IPS-20b (cell line): ENCODE data around the gene FAM149B1.

Experiments used
- H3K27ac ChIP-seq: one replicate; pipeline ENCODE4 v1.5.1; 2013; ENCODE audit warnings: low read length
- H3K27me3 ChIP-seq: 2 replicates; pipeline ENCODE4 v1.6.1; 2013; ENCODE audit warnings: mild to moderate bottlenecking, low read length, inconsistent platforms; ENCODE audit not compliant: insufficient read depth
- H3K36me3 ChIP-seq: 2 replicates; pipeline ENCODE4 v1.6.1; 2013; ENCODE audit warnings: low read depth, mild to moderate bottlenecking, inconsistent platforms, low read length, moderate library complexity; ENCODE audit not compliant: insufficient read depth
- H3K4me1 ChIP-seq: 2 replicates; pipeline ENCODE4 v1.6.1; 2013; ENCODE audit warnings: mild to moderate bottlenecking, control low read depth, inconsistent platforms, low read length, moderate library complexity; ENCODE audit not compliant: insufficient read depth
- H3K4me3 ChIP-seq: 2 replicates; pipeline ENCODE4 v1.5.1; 2013; ENCODE audit warnings: mild to moderate bottlenecking, low read length, inconsistent platforms
- H3K9ac ChIP-seq: 2 replicates; pipeline ENCODE4 v1.6.1; 2013; ENCODE audit warnings: low read depth, mild to moderate bottlenecking, inconsistent platforms, low read length, moderate library complexity
- H3K9me3 ChIP-seq: 2 replicates; pipeline ENCODE4 v1.6.1; 2013; ENCODE audit warnings: mild to moderate bottlenecking, low read depth, low read length, inconsistent platforms; ENCODE audit not compliant: insufficient read depth

The FAM149B1 gene

GRCh38 chr10:73238990-73239566 lies 71.2 kb downstream of the FAM149B1 start:
- Histone ChIP-seq H3K9me3 (no peaks in the 10 kb centered on the region), H3K9ac (no peak overlapping the region), H3K4me1 (no peaks in the 10 kb centered on the region), H3K27ac (no peak overlapping the region), H3K36me3 (peaks cover 92% of the 10 kb centered on the region), H3K4me3 (no peak overlapping the region), H3K27me3 (no peaks in the 10 kb centered on the region)

GRCh38 chr10:73239908-73240307 lies 72.0 kb downstream of the FAM149B1 start:
- H3K4me1 ChIP-seq = no peaks in the 10 kb centered on the region
- H3K27me3 ChIP-seq = no peaks in the 10 kb centered on the region
- no peak overlapping the region for H3K27ac ChIP-seq
- no peak overlapping the region for H3K9ac ChIP-seq
- peaks cover 92% of the 10 kb centered on the region for H3K36me3 ChIP-seq
- no peaks in the 10 kb centered on the region for H3K9me3 ChIP-seq
- no peak overlapping the region for H3K4me3 ChIP-seq

- H3K27me3 ChIP-seq = no peaks in the 10 kb centered on the region
- H3K9ac ChIP-seq = peak overlapping the region; percentile 93
- peaks cover 83% of the 10 kb centered on the region for H3K36me3 ChIP-seq
- H3K9me3 ChIP-seq = no peaks in the 10 kb centered on the region
- H3K27ac ChIP-seq = no peak overlapping the region
- H3K4me3 ChIP-seq = peak overlapping the region; percentile 92
- peaks cover 5% of the 10 kb centered on the region; the same call in 1 of the 2 replicates for H3K4me1 ChIP-seq
Measured at GRCh38 chr10:73244866-73245477, 77.1 kb downstream of the FAM149B1 start.

GRCh38 chr10:73246322-73246645 lies 78.4 kb downstream of the FAM149B1 start:
- Histone ChIP-seq H3K9ac (peak overlapping the region; percentile 93), H3K4me3 (peak overlapping the region; percentile 92), H3K27me3 (no peaks in the 10 kb centered on the region), H3K9me3 (no peaks in the 10 kb centered on the region), H3K4me1 (peaks cover 5% of the 10 kb centered on the region; the same call in 1 of the 2 replicates), H3K27ac (peak overlapping the region; percentile 73), H3K36me3 (peaks cover 81% of the 10 kb centered on the region)

- no peaks in the 10 kb centered on the region for H3K9me3 ChIP-seq
- peak within 1 kb of the TSS; percentile 73 for H3K27ac ChIP-seq
- peaks cover 5% of the 10 kb centered on the region; the same call in 1 of the 2 replicates for H3K4me1 ChIP-seq
- peaks cover 75% of the 10 kb centered on the region for H3K36me3 ChIP-seq
- peak within 1 kb of the TSS; percentile 93 for H3K9ac ChIP-seq
- H3K4me3 ChIP-seq = peak within 1 kb of the TSS; percentile 92
- no peaks in the 10 kb centered on the region for H3K27me3 ChIP-seq
Measured at GRCh38 chr10:73246646-73247508, 79.0 kb downstream of the FAM149B1 start, which contains the start of gene DNAJC9. Gene DNAJC9, minus strand, starts transcription at chr10:73247255. Its CDS starts 66 bp downstream, at chr10:73247189.

- no peaks in the 10 kb centered on the region for H3K9me3 ChIP-seq
- peak overlapping the region; percentile 20 for H3K27ac ChIP-seq
- H3K36me3 ChIP-seq = peaks cover 67% of the 10 kb centered on the region
- H3K9ac ChIP-seq = peak overlapping the region; percentile 81
- H3K27me3 ChIP-seq = no peaks in the 10 kb centered on the region
- H3K4me1 ChIP-seq = peaks cover 5% of the 10 kb centered on the region; the same call in 1 of the 2 replicates
- H3K4me3 ChIP-seq = peak overlapping the region; percentile 92
Measured at GRCh38 chr10:73247509-73248258, 79.8 kb downstream of the FAM149B1 start.

GRCh38 chr10:73248259-73248724 lies 80.4 kb downstream of the FAM149B1 start:
- Histone ChIP-seq H3K4me1 (peaks cover 5% of the 10 kb centered on the region; the same call in 1 of the 2 replicates), H3K27ac (no peak overlapping the region), H3K9ac (peak overlapping the region; percentile 81; the same call in 1 of the 2 replicates), H3K9me3 (no peaks in the 10 kb centered on the region), H3K27me3 (no peaks in the 10 kb centered on the region), H3K36me3 (peaks cover 61% of the 10 kb centered on the region), H3K4me3 (peak overlapping the region; percentile 92; the same call in 1 of the 2 replicates)

- peaks cover 5% of the 10 kb centered on the region; the same call in 1 of the 2 replicates for H3K4me1 ChIP-seq
- no peaks in the 10 kb centered on the region for H3K9me3 ChIP-seq
- no peaks in the 10 kb centered on the region for H3K27me3 ChIP-seq
- peak overlapping the region; percentile 92 for H3K27ac ChIP-seq
- peaks cover 32% of the 10 kb centered on the region for H3K36me3 ChIP-seq
- peak overlapping the region; percentile 94 for H3K9ac ChIP-seq
- H3K4me3 ChIP-seq = peak overlapping the region; percentile 91
Measured at GRCh38 chr10:73251683-73252444, 83.9 kb downstream of the FAM149B1 start.

- H3K27me3 ChIP-seq = no peaks in the 10 kb centered on the region
- H3K9me3 ChIP-seq = no peaks in the 10 kb centered on the region
- peak within 1 kb of the TSS; percentile 94 for H3K9ac ChIP-seq
- H3K4me1 ChIP-seq = peaks cover 4% of the 10 kb centered on the region; the same call in 1 of the 2 replicates
- peak within 1 kb of the TSS; percentile 92 for H3K27ac ChIP-seq
- peaks cover 32% of the 10 kb centered on the region for H3K36me3 ChIP-seq
- peak within 1 kb of the TSS; percentile 91 for H3K4me3 ChIP-seq
Measured at GRCh38 chr10:73252445-73253224, 84.7 kb downstream of the FAM149B1 start, which contains the start of gene MRPS16. Gene MRPS16, minus strand, starts transcription at chr10:73252644. Its CDS starts 162 bp downstream, at chr10:73252482.

GRCh38 chr10:73253225-73253555 lies 85.3 kb downstream of the FAM149B1 start:
- H3K9ac ChIP-seq = peak overlapping the region; percentile 94
- peak overlapping the region; percentile 91 for H3K4me3 ChIP-seq
- H3K36me3 ChIP-seq = peaks cover 26% of the 10 kb centered on the region
- no peaks in the 10 kb centered on the region for H3K27me3 ChIP-seq
- no peaks in the 10 kb centered on the region for H3K4me1 ChIP-seq
- no peaks in the 10 kb centered on the region for H3K9me3 ChIP-seq
- H3K27ac ChIP-seq = peak overlapping the region; percentile 92
